GM18861 (cell line): ENCODE results near the gene PRKD3.

Experiments used
- ATAC-seq: cut with Tn5 transposase; IDR thresholded peaks from one replicate; pipeline ENCODE4 v1.9.1; 2021; ENCODE audit not compliant: unreplicated experiment

The PRKD3 gene

DNA sequence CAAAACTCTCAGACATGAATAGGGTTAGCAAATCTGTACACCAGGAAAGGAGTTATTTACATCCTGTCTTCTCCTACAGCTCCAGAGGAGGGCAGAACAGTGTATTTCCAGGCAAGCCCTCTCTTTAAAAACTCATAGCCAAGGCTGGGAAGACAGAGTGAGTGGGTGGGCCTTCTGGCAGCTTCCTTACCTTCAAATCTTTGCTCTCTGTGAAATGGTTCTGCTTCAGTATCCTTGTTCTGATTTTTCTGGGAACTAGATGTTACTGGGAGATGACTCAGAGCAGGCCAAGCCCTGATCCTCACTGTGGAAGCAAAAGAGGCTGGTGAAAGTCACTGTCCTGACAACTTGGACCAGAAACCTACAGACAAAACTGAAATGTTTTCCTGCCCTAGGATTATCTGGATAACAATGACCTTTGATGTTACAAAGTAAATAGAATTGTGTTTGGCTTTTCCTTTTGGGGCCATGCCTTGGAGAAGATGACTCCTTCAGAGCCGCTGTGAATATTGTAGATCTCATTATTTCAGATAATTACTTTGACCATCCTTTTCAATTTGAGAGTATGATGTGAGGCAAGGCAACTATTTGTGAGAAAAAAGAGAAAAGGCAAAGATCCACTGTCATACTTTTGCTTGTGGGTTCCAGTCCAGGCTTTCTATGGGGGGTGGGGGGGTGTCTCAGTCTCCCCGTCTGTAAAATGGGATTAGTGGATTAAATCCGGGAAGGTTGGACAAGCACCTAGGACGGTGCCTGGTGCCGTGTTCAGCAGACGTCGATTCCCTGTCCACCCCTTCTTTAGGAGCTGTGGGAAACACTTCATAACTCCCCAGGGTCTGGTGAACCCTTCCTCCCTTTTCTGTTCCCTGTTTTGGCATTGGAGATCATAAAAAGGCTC, 19.2 kb upstream of the PRKD3 start:
- ATAC-seq: no peak

DNA sequence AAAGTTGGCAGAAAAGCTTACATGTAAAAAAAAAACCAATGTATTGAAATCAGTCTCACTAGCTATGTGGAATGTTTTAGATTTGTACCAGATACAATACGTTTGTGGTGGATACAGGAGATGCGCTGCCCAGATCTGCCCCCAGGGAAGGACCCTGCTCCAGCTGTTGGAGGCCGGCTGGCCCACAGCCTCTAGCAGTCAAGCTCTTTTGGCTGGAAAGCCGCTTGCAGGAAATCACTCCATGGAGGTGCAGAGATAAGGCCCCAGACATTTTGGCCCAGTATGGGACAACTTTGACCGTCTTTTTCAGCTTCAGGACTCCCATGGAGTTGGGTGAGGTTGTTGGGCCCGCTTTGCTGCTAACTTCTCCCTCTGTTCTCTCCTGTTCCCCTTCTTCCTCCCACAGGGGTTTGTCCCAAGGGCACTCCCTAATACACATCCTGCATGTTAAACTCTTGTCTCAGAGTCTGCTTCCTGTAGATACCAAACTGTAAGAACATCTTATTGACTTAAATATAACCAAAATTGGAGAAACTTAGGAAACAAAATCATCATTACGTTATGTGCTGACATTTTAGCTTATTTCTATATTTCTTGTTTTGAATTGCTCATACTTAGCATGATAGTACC, 18.1 kb upstream of the PRKD3 start:
- no peak for ATAC-seq

DNA sequence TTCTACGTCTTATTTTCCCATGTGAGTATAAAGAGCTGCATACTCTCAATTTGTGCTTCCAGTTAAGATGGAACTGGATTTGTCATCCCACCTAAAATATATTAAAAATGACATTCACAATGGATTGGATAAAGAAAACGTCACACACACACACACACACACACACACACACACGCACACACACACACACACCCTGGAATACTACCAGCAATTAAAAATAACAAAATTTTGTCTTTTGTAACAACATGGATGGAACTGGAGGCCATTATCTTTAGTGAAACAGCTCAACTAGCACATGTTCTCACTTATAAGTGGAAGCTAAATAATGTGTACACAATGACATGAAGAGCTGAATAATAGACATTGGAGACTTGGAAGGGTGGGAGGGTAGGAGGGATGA, 16.0 kb upstream of the PRKD3 start:
- ATAC-seq: no peak

DNA sequence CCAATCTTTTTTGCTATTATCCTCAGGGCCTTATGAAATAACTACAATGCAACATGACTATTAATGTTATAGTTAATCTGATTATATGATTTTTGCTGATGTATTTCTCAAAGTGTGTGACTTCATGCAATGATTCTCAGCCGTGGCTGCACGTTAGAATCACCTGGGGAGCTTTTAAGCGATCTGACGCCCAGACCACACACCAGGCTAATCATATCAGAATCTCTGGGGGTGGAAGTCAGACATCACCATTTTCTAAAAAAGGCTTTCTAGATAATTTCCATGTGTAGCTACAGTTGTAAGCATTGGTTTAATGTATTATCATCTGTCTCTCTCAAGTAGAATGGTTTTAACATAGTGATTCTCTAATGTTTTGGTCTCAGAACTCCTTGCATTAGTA, 14.3 kb upstream of the PRKD3 start:
- no peak for ATAC-seq

DNA sequence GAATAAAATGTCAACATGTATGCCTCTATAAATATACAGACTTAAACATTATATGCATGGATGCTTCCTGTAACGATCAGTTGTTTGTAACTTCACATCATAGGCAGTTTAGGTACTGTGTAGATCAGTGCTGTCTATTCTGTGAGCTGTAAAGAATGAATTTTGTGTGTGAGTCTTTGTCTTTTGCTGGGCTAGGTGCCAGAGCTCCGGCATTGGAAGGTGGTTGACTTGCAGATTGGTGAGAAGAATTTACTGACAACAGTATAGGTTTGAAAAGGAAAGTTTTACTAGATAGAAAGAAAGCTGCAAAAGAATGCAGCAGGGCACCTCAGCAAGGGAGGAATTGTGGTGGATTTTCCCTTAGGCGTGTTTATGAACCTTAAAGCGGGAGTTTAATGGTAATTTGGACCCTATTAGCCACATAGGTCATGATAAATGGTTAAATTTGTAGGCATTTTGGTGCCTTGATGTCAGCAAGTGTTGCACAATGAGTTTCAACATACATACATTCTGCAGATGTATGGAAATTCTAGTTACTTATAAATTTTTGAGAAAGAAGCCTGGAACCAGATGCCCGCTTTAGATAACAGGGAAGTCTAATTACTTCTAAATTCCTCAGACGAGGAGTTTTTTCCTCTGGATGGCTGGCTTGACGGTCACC, 13.1 kb upstream of the PRKD3 start:
- no peak for ATAC-seq

DNA sequence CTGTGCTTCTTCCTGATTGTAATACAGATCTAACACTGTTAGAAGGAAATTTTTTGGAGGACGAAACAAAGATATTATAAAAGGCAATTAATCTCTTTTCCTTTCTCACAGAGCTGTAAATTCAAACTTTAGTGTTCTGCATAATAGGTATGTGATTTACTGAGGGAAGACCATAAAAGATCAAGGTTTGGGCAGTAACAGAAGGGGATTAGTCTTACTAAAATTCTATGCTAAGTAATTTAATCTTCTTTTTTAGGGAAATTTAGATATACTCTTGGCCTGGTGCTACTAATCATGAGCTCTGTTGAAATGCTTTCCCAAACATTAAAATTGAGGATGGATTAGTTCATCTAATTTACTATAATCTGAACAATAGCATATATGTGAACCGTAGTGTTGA, 11.0 kb upstream of the PRKD3 start:
- no peak for ATAC-seq

DNA sequence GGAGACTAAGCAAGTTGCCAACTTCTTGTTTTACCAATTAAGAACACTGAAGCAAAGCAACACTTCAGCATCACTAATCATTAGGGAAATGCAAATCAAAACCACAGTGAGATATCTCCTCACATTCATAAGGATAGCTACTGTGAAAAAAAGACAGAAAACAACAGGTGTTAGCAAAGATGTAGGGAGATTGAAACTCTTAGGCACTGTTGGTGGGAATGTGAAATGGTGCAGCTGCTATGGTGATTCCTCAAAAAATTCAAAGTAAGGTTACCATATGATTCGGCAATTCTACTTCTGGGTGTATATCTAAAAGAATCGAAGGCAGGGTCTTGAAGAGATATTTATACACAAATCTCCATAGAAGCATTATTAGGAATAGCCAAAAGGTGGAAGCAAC, 8.6 kb upstream of the PRKD3 start:
- no peak for ATAC-seq

DNA sequence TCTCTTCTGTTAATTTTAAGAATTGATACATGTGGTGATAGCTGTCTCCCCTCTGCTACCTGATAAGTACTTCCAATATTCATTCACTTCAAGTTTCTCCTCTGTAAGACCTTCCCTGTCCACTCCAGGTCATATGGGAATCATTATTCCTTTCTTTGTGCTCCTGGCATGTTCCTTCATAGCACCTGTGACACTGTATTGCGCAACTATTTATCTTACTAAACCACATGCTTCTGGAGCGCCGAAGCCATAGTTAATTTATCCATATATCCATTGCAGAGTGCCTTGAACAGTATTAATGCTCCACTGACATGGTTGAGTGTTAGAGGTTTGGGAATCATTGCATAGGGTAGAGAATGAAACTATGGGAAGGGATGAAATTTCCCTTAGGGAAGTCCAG, 7.9 kb upstream of the PRKD3 start:
- no peak for ATAC-seq

DNA sequence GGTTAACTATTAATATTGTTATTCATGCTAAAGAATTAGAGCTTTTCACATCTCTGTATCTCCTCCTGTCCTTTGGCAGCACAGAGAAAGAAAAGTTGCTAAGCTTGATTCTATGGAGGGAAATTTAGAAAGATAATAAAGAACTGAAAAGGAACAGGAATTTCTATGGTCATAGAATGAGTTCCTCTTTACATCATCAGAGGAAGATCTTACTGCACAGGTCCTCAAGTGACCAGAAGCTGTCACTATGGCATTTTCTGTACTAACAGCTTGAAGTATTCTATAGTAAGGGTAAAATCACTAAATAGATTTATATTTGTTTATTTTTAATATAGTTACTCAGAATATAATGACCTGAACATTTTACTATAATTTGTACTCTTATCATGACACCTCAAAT, 6.0 kb upstream of the PRKD3 start:
- no peak for ATAC-seq

DNA sequence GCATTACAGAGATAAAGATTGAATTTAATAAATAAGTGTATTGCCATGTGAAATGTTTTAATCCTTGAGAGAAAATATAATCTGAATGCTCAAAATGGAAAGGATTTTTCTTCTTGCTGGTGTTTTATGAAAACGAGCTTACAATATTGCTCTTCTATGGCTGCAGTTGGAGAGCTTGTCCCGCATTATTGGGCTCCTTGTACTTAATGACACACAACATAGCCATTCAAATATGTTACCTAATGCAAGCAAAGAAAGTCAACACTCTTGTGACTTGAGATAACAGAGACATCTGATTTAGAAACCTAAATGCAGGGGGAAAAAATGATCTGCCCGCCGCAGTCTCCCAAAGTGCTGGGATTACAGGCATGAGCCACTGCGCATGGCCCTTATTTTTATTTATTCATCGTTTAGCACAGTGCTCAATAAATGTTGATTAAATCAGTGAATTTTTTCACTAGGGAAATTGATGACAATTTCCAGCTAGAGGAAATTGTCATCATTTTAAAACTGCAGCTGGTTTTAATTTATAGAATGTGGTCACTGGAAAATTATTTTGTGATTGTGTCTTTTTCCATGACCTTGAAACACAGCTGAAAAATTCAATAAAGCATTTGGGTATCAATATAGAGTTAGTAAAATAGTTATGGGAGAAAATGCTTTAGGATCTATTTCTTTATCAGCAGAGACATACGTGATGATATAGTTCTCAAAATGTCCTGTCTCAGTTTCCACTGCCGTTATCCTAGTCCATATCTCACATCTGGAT, 2.4 kb upstream of the PRKD3 start:
- no peak for ATAC-seq

DNA sequence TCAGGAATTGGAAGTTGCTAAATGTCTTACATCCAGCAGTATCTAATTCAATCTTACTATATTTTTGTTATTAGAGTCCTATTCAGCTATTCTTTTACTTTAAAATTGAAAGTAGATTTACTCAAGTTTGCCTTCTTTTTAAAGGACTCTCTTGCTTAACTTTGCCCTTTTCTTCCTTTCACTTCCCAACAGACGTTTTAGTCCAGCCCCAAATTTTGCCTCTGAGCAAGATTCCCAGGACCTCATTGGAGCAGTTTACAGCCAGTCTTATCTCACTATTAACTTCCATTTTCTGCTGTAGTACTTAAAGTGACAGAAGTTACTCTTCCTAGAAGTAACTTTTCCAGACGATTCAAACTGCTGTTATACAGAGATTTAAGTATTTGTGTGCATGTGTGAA, 1.7 kb upstream of the PRKD3 start:
- no peak for ATAC-seq

DNA sequence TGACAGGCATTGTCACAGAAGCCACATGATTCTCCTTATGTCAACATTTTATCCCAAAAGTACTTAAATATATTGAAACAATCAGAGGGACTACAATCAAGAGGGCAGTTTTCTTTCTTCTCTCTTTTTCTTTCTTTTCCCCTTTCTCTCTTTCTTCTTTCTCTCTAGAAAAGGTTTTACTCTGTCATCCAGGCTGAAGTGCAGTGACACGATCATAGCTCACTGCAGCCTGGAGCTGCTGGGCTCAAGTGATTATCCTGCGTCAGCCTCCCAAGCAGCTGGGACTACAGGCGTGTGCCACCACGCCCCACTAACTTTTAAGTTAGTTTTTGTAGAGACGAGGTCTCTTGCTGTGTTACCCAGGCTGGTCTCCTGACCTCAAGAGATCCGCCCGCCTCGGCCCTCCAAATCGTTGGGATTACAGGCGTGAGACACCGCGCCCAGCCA, 1.0 kb upstream of the PRKD3 start:
- ATAC-seq: no peak

DNA sequence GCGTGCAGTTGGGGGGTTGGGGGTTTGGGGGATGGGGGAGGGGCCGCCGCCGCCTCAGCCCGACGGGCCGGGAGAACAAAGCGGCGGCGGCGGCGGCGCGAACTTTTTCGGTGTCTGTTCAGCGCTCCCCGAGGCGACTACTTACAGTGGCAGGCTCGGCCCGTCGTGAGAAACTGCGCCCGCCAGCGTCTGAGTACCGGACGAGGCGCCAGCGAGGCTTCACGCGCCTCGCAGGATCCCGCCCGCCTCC, 172 bp downstream of the PRKD3 start:
- ATAC-seq: no peak

DNA sequence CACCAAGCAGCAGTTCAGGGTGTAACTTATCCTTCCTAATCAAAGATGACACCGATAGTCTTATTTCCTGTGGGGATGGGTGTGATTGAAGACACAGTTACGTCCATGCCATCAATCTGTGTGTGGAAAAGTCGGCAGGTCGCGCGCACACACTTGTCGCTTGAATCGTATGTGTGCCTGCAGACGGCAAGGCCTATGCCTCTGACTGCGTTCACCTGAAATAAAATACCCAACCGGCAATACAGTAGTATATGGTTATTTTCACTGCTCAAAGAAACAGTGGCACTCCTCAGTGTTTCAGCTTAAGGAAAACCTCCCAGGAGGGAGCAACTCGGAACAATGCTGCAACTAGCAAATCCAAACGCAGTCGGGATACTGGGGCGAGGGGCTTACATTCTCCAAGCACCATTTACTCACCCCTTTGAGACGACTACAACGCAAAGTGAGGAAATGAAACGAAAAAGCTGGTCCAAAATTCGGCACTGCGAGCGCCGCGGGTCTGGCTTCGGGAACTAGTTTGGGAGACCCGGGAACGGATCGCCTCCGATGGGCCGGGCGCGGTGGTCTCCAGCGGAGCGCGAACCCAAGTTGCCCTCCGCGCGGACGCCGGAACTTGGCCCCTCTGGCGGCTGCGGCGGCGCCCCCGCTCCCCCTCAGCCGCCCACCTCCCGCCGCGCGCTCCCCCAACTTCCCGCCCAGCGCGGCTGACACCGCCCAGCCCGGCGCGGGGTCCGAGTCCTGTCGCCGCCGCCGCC, 675 bp downstream of the PRKD3 start:
- peak; percentile 17 for ATAC-seq

DNA sequence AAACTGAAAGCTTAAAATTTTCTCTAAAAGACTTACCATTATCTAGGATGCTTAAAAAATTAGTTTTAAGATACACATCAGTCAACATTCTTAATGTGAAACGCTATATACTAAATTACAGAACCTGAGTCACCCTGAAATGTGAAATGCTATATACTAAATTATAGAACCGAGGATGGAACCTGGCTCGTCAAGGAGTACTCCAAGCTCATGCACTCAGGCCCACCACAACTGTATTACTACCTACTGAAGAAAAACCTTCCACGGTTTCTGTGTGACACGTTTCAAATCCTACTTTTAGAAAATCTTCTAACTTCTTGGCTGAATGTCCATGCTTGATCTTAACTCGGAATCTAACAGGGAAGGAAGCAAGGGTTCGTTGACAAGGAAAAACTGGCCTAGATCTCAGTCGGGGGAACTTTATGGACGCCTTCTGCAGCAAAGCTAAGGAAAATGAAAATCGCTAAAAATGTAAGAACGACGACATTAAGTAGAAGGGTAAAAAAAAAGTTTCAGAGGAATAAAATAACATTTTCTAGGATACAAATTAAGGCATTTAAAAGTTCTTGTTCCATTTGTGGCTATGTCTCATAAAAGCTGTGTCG, 1.4 kb downstream of the PRKD3 start:
- ATAC-seq: no peak

DNA sequence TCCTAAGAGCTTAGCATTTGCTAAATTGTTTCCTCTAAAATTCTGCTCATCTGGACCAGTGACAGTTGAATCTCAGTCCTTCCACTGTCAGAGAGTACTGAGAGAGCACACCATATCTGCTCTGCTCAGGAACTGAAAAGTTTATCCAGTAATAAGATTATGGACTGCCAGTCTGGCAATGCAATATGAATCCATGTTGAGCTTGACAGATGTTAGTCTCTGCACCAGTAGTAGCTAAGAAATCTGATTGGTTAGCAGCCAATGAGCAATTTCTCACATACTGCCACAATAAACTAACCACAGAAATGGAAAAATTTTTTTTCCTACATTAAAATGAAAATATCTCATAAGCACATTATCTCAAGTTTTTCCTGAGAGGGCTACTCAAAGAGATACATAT, 2.3 kb downstream of the PRKD3 start:
- no peak for ATAC-seq

DNA sequence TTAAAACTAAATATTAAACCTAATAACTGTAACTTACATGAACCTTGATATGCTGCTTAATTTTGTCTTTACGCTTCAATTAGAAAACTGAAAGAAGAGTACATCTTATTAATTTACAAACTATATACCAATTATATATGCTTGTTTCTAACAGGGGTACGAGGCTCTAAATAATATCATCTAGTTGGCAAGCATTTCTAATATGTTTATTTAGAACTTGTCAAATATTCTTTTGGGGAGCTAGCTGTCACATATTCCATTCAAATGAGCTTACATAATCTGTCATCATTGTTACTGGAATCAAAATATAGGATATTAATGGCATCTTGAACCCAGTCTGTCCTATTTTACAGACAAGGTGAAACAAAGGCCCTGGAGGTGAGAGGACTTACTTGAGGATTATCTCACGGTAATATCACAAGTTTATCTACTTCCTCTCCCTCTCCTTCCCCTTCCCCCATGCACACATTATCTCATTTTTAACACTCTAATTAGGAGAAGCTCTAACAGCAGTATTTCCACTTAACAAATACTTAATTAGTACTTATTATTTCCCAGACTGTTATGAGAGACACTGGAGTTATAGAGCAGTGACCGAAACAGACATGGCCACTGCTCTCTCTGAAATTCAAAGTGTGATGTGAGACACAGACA, 3.5 kb downstream of the PRKD3 start:
- ATAC-seq: no peak

DNA sequence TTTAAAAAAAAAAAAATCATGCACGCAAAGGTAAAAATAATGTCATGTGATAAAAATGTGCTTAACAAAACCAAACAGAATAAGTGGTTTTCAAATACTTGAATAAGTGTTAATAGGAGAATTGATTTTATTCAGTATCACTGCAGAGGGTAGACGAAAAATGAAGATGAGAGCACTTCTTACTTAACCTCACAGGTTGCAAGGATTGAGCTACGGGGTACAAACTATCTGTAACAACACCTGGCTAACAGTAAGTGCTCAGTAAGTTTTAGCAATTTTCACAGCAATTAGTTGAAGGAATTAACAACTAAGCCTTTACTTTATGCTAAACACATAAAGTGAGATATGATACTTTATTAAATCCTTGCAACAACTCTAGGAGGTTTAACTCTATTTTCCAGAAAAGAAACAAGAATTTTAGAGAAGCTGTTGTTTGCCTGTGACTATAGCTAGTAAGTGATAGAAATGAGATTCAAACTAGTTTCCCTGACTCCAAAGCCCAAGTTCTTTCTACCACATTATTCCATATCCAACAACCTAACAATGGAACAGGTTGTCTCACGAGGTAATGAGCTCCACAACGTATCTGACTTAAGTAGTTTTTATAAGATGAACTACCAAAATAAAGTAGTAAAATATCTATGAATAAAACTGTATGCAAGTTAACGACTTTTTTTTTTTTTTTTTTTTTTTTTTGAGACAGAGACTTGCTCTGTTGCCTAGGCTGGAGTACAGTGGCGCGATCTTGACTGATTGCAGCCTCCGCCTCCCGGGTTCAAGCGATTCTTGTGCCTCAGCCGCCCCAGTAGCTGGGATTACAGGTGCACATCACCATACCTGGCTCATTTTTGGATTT, 4.7 kb downstream of the PRKD3 start:
- no peak for ATAC-seq

DNA sequence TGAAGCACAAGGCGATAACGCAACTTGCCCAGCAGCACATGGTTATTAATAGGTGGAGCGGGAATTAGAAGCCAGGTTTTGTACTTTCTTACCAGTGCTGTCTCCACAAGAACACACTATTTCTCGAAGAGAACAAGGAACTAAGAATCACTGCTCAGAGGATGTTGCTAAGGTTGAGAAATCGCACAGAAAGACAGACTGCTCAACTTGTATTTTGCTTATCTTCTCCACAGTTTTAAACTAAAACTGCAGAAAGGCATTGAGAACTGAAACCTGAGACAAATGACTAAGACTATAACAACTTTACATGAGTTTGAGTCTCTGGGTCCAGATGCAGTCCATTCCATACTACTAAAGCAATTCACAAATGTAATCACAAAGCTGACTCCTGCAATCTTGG, 6.2 kb downstream of the PRKD3 start:
- peak; percentile 79 for ATAC-seq
